HG02642 (cell line): ENCODE data around the gene FCN1.

Source experiments
- ATAC-seq: cut with Tn5 transposase; IDR thresholded peaks from one replicate; pipeline ENCODE4 v1.9.1; 2021; ENCODE audit warnings: mild to moderate bottlenecking; ENCODE audit not compliant: unreplicated experiment, poor library complexity

Gene FCN1

DNA sequence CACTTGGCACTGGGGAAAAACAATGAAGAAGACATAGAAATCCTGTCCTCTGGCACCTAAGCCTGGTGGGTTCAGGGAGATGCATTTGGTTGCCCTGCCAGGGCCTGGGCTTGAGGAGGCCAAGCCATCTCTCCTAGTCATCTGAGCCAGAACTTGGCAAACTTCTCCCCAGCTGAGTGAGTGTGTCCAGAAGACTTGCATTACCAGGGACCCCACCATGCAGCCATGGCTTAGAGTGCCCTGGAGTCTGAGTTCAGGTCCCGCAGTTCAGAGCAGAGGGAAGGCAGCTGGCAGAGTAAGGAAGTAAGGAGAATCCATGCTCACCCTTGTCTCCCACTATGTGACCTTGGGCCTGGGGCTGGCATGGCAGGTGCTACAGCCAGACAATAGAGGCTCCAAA is 37.4 kb upstream of the FCN1 start:
- no peak for ATAC-seq

DNA sequence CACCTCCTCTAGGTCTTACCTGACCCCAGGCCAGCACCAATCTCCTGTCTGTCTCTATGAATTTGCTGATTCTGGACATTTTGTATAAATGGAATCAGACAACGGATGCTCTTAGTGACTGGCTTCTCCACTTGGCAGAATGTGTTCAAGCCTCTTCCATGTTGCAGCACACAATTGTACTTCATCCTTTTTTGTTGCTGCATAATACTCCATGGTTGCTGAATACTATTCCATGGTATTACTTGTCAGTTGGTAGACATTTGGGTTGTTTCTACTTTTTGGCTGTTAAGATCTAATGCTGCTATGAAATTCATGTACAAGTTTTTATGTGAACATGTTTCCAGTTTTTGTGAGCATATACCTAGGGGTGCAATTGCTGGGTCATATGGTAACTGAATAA is 34.3 kb upstream of the FCN1 start:
- no peak for ATAC-seq

GRCh38 chr9:134951461-134951860 is 33.7 kb upstream of the FCN1 start:
- ATAC-seq: no peak

DNA sequence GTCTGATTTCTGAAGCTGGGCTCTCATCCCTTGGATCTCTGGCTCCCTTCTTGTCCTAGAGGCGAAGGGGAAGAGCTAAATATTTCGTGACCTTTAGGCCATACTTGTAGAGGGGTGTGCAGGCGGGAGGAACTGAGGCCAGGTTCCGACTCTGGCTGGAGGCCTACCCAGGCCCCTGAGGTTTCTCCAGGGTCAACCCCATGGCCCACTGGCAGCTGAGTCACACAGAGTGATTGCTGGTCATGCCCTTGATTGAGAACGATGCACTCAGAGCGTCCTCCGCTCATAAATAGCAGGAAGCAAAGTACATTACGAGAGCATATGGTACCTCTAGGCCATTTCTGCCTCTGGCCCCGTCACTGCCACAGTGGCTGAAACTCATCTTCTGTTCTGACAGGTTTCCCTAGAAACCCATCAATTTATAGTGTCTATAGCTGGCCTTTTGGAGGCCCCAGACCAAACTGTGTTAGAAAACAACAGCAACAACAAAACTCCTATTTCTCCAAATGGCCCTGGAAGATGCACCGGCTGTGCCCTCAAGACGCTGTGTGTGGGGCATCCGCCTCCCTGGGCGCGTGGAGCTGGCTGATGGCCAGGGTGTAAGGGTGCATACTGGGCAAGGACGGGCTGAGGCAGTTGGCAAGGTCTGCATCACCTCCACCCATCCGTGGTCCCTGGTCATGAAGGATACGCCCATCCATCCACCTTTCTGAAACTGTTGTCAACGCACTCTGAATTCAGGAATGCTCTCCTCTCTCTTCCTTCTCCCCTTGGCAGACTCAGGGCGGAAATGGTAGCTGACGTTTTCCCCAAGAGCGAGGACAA is 32.9 kb upstream of the FCN1 start:
- no peak for ATAC-seq

- no peak for ATAC-seq
Observed at GRCh38 chr9:134949681-134950385, 32.1 kb upstream of the FCN1 start.

DNA sequence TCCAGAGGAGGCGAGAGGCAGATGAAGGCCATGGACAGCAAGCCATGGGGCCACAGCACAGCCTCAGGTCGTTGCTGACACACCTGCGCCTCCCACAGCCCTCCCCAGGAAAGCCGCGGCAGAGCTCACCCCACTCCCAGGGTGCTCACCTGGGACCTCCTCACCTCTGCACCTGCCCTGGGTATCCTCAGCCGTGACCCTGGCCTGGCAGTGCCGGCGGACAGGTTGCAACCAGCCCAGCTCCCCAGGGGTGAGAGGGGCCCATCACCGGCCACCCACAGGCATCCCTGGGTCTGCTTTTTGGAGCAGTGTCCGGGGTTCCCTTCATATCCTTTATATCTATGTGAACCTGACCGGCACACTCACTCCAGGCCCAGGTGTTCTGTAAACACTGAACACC is 30.4 kb upstream of the FCN1 start:
- no peak for ATAC-seq

GRCh38 chr9:134947265-134947955 is 29.7 kb upstream of the FCN1 start:
- ATAC-seq: no peak

DNA sequence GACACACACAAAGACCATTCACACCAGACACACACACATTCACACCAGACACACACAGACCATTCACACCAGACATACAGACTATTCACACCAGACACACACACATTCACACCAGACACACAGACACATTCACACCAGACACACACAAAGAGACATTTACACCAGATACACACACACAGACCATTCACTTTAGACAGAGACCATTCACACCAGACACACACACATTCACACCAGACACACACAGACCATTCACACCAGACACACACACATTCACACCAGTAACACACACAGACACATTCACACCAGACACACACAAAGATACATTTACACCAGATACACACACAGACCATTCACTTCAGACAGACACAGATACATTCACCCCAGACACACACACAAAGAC is 29.0 kb upstream of the FCN1 start:
- no peak for ATAC-seq

GRCh38 chr9:134945509-134946275 is 28.0 kb upstream of the FCN1 start:
- no peak for ATAC-seq

GRCh38 chr9:134944916-134945315 is 27.2 kb upstream of the FCN1 start:
- ATAC-seq: no peak

DNA sequence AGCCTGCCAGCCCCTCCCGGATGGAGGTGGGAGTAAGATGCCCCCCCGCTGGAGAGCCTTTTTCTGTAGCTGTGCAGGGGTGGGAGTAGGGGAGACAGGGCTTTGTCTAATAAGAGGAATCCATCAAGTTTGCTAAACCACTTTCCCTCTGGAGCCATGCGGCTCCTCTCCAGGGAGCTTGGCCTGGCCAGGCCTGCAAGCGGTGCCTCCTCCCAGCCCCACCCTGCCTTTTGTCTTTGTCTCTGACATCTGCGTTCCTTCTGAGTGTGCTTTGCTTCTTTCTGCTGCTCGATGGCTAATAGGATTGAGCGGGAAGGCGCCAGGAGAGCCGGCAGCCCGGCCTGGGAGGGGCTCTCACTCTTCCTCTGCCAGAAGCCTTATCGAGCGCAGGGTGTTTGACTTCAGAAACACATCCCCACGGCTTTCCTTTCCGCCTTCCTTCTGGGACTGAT is 26.7 kb upstream of the FCN1 start:
- ATAC-seq: no peak

DNA sequence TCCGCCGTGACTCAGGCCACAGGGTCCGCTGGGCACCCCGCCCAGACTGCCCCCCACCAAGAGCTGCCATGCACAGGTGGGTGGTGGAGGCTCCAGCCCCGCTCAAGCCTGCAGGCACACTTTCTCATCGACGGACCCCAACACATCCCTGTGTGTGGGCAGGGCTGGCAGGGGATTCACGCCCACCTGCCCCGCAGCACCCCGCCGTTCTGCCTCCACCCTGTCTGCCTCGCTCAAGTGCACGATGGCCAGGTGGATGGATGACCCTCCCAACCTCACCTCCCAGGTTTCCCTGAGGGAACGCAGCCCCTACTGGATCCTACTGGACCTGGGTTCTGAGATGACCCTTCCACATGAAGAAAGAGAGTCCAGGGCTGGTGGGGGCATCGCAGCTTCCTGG is 26.1 kb upstream of the FCN1 start:
- no peak for ATAC-seq

DNA sequence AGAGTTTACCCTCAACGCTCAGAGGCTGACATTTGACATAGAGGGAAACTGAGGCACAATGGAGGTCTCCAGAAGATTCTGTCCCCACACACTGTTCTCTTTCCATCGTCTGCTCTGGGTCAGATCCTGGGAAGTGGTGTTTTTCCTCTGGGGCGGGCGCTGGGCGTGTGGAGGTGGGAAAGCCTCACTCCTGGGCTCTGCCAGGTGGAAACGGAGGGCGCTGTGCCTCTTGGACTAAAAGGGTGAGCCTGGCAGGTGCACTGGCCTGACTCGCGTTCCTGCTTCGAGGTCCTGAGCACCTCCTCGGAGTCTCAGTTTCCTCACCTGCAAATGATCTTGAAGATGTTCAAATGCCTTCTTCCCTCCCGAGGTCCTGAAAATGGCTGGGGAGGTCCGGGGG is 25.7 kb upstream of the FCN1 start:
- ATAC-seq: no peak

GRCh38 chr9:134942788-134943184 is 25.1 kb upstream of the FCN1 start:
- ATAC-seq: no peak

DNA sequence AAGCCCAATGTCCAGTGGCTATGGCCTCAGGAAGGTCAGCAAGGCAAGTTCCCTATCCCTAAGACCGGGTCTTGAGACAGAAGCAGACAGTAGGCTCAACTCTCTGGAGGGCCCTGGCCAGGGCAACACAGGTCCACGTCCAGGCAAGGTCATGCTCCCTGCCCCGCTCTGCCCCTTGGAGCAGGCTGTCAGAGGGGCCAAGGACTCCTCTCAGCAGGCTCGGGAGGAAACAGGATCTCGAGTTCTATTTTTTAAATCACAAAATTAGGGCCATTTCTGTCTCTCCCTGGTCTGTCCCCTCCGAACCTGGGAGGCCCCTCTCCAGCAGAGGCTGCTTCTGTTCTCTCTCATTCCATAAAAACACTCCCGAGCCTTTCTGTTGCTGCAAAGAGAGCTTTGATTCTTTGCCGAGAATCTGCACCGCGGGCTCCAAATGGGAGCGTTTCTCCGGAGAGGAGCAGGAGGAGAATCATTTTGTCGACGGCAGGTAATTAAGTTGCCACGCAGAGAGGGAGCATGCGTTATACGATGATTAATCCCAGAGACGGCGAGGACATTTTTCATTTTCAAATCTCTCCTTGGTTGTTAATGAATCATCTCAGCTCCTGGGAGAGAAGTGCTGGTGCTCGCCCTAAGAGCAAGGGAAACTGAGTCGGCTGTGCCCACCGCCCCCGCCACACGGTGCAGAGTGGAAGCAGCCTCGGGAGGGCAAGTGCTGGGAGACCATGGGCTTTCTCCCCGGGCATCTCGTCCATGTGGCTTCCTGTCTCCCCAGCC is 24.5 kb upstream of the FCN1 start:
- no peak for ATAC-seq

DNA sequence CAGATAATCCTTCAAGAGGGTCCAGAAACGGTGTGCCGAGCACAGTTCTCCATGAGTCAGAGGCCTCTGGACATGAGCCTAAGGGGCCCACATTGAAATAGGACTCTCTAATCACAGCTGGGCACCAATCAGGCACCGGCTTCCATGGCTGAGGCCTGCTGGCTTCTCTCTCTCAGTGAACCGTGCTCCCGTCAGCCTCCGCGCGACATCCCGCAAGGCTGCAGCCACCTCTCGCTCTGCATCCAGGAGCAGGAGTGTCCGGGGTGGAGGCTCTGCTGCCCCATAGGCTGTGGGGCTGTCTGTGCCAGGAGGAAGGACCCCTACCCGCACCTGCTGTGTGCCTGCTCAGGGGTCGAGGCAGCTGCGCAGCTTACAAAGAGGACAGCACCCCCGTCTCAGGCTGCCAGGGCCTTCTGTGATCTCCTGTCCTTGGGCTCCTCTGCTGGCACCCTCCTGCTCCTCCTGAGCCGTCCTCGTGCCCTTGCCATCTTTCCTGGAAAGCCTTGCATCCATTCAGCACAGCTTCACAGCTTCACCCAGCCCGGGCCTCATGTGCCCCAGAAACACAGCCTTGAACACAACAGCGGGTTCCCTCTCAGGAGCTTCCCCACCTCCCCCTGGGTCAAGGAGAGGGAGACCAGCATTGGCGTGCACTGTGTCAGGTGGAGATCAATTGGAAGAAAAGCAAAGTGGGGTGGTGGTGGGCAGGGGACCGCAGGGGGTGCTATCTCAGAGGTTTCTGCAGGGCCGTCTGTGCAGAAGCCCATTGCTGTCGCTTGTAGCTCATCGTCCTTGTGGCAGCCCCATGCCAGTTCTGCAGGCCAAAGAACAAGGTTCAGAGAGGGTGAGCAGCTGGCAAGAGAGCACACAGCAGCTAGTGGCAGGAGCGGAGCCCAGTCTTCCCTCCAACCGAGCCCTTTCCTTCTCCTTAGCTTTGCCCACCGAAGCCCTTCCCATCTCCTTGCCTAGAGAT is 22.8 kb upstream of the FCN1 start:
- no peak for ATAC-seq

- no peak for ATAC-seq
Observed at GRCh38 chr9:134939836-134940235, 22.1 kb upstream of the FCN1 start.

DNA sequence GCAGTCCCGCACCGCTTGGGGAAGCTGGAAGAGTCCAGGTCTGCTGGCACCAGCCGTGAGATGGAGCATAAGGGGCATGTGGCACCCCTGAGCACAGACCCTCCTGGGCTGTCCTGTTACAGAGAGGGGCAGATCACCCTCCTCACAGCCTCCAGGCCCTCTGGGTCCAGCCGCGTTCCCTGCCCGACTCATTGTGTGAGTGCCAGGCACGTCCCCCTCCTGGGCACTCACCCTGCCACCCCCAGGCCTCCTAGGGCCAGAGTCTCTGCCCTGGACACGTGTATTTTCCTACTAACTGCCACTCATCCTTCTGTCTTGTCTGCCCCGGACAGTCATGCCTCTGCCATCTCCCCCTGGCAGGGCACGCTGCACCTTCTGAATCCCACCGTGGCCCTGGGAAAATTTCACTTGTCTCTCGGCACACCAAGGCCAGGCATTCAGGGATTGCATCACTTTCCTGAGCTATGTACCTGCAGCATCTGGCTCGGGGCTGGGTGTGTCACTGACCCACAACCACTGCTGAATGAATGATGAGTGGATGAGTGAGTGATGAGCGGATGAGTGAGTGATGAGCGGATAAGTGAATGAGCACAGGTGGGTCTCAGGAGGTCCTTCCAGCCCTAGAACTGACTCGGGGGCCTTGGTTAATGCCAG is 21.5 kb upstream of the FCN1 start:
- no peak for ATAC-seq
